NCI-H1417 (cell line): ENCODE measurements around the gene GABPB1.

Source experiments
- DNase-seq, 3 experiments: peaks; one replicate each; lab custom pipeline; 2025; lab: John Stamatoyannopoulos, UW

GABPB1 gene

GRCh38 chr15:50277370-50277769, 77.6 kb downstream of the GABPB1 start:
- DNase-seq = no peak

GRCh38 chr15:50275908-50276307, 79.1 kb downstream of the GABPB1 start:
- no peak for DNase-seq

- DNase-seq = no peak
Observed at GRCh38 chr15:50275091-50275490, 79.9 kb downstream of the GABPB1 start.

GRCh38 chr15:50267577-50267976, 87.4 kb downstream of the GABPB1 start:
- DNase-seq = no peak

- DNase-seq = peak in 2 of 3 experiments; percentile 29 to 48
Observed at GRCh38 chr15:50265620-50266019, 89.4 kb downstream of the GABPB1 start, which contains the start of gene HDC. Gene HDC, minus strand, starts transcription at chr15:50265726. Its CDS starts 103 bp downstream, at chr15:50265623.

GRCh38 chr15:50262533-50262932, 92.5 kb downstream of the GABPB1 start:
- no peak for DNase-seq

GRCh38 chr15:50261981-50262380, 93.0 kb downstream of the GABPB1 start:
- no peak for DNase-seq

- DNase-seq = no peak
Observed at GRCh38 chr15:50260969-50261496, 94.0 kb downstream of the GABPB1 start.

- DNase-seq = no peak
Observed at GRCh38 chr15:50259276-50259675, 95.7 kb downstream of the GABPB1 start.

- no peak for DNase-seq
Observed at GRCh38 chr15:50257924-50258323, 97.1 kb downstream of the GABPB1 start.

- DNase-seq = no peak
Observed at GRCh38 chr15:50257332-50257731, 97.7 kb downstream of the GABPB1 start.

GRCh38 chr15:50256188-50257041, 98.6 kb downstream of the GABPB1 start:
- peak in 1 of 3 experiments; percentile 1 for DNase-seq

GRCh38 chr15:50252556-50252955, 102.4 kb downstream of the GABPB1 start:
- no peak for DNase-seq

- no peak for DNase-seq
Observed at GRCh38 chr15:50251638-50252182, 103.3 kb downstream of the GABPB1 start.

- DNase-seq = no peak
Observed at GRCh38 chr15:50250760-50251394, 104.1 kb downstream of the GABPB1 start.

GRCh38 chr15:50249704-50250103, 105.3 kb downstream of the GABPB1 start:
- DNase-seq = no peak

GRCh38 chr15:50248994-50249582, 105.9 kb downstream of the GABPB1 start:
- no peak for DNase-seq

- peak in 1 of 3 experiments; percentile 3 for DNase-seq
Observed at GRCh38 chr15:50247819-50248655, 107.0 kb downstream of the GABPB1 start.

- no peak for DNase-seq
Observed at GRCh38 chr15:50246631-50247030, 108.4 kb downstream of the GABPB1 start.

- DNase-seq = no peak
Observed at GRCh38 chr15:50244959-50245624, 109.9 kb downstream of the GABPB1 start.

- DNase-seq = no peak
Observed at GRCh38 chr15:50244153-50244552, 110.8 kb downstream of the GABPB1 start.
